Endodermal cell (in vitro differentiated cells): ENCODE results near the gene C3orf70. TPM values are rescaled to one million over a fixed set of nuclear protein-coding genes. Genes with fewer than 3 reads are reported as not detected.

Source experiments
- DNase-seq: peaks from one replicate; pipeline ENCODE4 v3.0.0-alpha.2; 2017
- H3K27ac ChIP-seq: 2 replicates; pipeline ENCODE4 v1.5.1; 2013; ENCODE audit warnings: mild to moderate bottlenecking, low read depth, low read length, moderate library complexity
- H3K27me3 ChIP-seq: 2 replicates; pipeline ENCODE4 v1.6.1; 2013; ENCODE audit warnings: mild to moderate bottlenecking, low read length, moderate library complexity; ENCODE audit not compliant: insufficient read depth, control insufficient read depth, poor library complexity, severe bottlenecking
- H3K36me3 ChIP-seq: 2 replicates; pipeline ENCODE4 v1.7.0; 2013; ENCODE audit warnings: mild to moderate bottlenecking, low read length, moderate library complexity; ENCODE audit not compliant: control insufficient read depth, insufficient read depth
- H3K4me1 ChIP-seq: one replicate; pipeline ENCODE4 v1.7.0; 2013; ENCODE audit warnings: low read length; ENCODE audit not compliant: control insufficient read depth, insufficient read depth
- H3K4me3 ChIP-seq: 2 replicates; pipeline ENCODE4 v1.5.1; 2013; ENCODE audit warnings: mild to moderate bottlenecking, low read length, moderate library complexity
- H3K9ac ChIP-seq: 2 replicates; pipeline ENCODE4 v1.6.1; 2013; ENCODE audit warnings: mild to moderate bottlenecking, low read length, moderate library complexity; ENCODE audit not compliant: poor library complexity, severe bottlenecking; ENCODE audit errors: extremely low read depth
- H3K9me3 ChIP-seq: 2 replicates; pipeline ENCODE4 v1.6.1; 2013; ENCODE audit warnings: mild to moderate bottlenecking, low read length, moderate library complexity; ENCODE audit not compliant: control insufficient read depth
- H3K27ac Mint-ChIP-seq: 2 replicates; pipeline ENCODE4 v1.8.0; 2020; ENCODE audit warnings: mixed read lengths
- H3K27me3 Mint-ChIP-seq: 2 replicates; pipeline ENCODE4 v1.8.0; 2021; ENCODE audit warnings: mild to moderate bottlenecking, mixed read lengths; ENCODE audit not compliant: insufficient read depth
- H3K36me3 Mint-ChIP-seq: 2 replicates; pipeline ENCODE4 v1.8.0; 2020; ENCODE audit warnings: low read depth, mixed read lengths
- H3K4me1 Mint-ChIP-seq: 2 replicates; pipeline ENCODE4 v1.8.0; 2020; ENCODE audit warnings: mixed read lengths
- H3K4me3 Mint-ChIP-seq: 2 replicates; pipeline ENCODE4 v1.8.0; 2020; ENCODE audit warnings: mild to moderate bottlenecking, moderate library complexity, mixed read lengths
- H3K9me3 Mint-ChIP-seq: 2 replicates; pipeline ENCODE4 v1.8.0; 2020; ENCODE audit warnings: mild to moderate bottlenecking, mixed read lengths
- WGBS, 2 experiments: methylation state at CpG; one replicate each; pipeline versions ENCODE4 v1.1.5 to v1.1.7; 2013; ENCODE audit warnings: missing lambda C conversion rate in 2 of 2, mixed read lengths in 1 of 2; ENCODE audit not compliant: insufficient coverage in 1 of 2, insufficient read length in 1 of 2; 5-methylcytosine and 5-hydroxymethylcytosine counted together
- total RNA-seq, 2 donors: library from RNA; stranded (reverse); fragmentation: NEBNext Ultra II Directional in 1 of 2; extraction: Animal tissue kit (Norgen Biotek cat#: 25700) in 1 of 2; gene quantifications; 2 replicates in 1 of 2; 3 replicates in 1 of 2; pipeline ENCODE4 v1.2.1, GENCODE V29; 2021
- TF ChIP-seq, protein P1 (sequence below): fragments of 200-600 bp; sonication (generic); conservative IDR thresholded peaks from 2 replicates; pipeline ENCODE4 v1.5.0; 2021; ENCODE audit warnings: antibody characterized with exemption, mild to moderate bottlenecking

The C3orf70 gene
- total RNA-seq, 2 donors from 2014 or later, result 0.88 to 5.0 TPM

GRCh38 chr3:185060655-185061054, 92.2 kb downstream of the C3orf70 start:
- no peak overlapping the region for H3K27ac ChIP-seq
- no peaks in the 10 kb centered on the region for H3K4me1 Mint-ChIP-seq
- H3K4me3 Mint-ChIP-seq, result no peak overlapping the region
- DNase-seq, result no peak
- no peaks in the 10 kb centered on the region for H3K27me3 Mint-ChIP-seq
- no peaks in the 10 kb centered on the region for H3K36me3 ChIP-seq
- peaks cover 11% of the 10 kb centered on the region for H3K36me3 Mint-ChIP-seq
- no peak overlapping the region for H3K9ac ChIP-seq
- no peak overlapping the region for H3K4me3 ChIP-seq
- TF ChIP-seq, protein P1, sequence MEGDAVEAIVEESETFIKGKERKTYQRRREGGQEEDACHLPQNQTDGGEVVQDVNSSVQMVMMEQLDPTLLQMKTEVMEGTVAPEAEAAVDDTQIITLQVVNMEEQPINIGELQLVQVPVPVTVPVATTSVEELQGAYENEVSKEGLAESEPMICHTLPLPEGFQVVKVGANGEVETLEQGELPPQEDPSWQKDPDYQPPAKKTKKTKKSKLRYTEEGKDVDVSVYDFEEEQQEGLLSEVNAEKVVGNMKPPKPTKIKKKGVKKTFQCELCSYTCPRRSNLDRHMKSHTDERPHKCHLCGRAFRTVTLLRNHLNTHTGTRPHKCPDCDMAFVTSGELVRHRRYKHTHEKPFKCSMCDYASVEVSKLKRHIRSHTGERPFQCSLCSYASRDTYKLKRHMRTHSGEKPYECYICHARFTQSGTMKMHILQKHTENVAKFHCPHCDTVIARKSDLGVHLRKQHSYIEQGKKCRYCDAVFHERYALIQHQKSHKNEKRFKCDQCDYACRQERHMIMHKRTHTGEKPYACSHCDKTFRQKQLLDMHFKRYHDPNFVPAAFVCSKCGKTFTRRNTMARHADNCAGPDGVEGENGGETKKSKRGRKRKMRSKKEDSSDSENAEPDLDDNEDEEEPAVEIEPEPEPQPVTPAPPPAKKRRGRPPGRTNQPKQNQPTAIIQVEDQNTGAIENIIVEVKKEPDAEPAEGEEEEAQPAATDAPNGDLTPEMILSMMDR, result no peak
- H3K9me3 Mint-ChIP-seq, result peaks cover 52% of the 10 kb centered on the region
- no peaks in the 10 kb centered on the region for H3K27me3 ChIP-seq
- H3K27ac Mint-ChIP-seq, result no peak overlapping the region
- no peaks in the 10 kb centered on the region for H3K4me1 ChIP-seq
- peaks cover 40% of the 10 kb centered on the region for H3K9me3 ChIP-seq
- WGBS, 2 experiments, result 83 to 87% methylated on average over 1 to 2 of the region's 2 CpGs

- Histone ChIP-seq H3K9me3 (peaks cover 43% of the 10 kb centered on the region), H3K27me3 (no peaks in the 10 kb centered on the region), H3K4me3 (no peak overlapping the region), H3K4me1 (no peaks in the 10 kb centered on the region), H3K36me3 (peaks cover 5% of the 10 kb centered on the region), H3K27ac (no peak overlapping the region), H3K9ac (no peak overlapping the region)
- peaks cover 54% of the 10 kb centered on the region for H3K9me3 Mint-ChIP-seq
- 90 to 92% methylated on average over 2 of the region's 2 CpGs for whole genome bisulfite sequencing, 2 experiments
- no peak overlapping the region for H3K27ac Mint-ChIP-seq
- no peak for DNase-seq
- TF ChIP-seq, protein P1, result no peak
- H3K4me1 Mint-ChIP-seq, result no peaks in the 10 kb centered on the region
- H3K36me3 Mint-ChIP-seq, result peaks cover 19% of the 10 kb centered on the region
- no peak overlapping the region for H3K4me3 Mint-ChIP-seq
- H3K27me3 Mint-ChIP-seq, result no peaks in the 10 kb centered on the region
These were observed 93.1 kb downstream of the C3orf70 start for GRCh38 chr3:185059766-185060165.

DNA sequence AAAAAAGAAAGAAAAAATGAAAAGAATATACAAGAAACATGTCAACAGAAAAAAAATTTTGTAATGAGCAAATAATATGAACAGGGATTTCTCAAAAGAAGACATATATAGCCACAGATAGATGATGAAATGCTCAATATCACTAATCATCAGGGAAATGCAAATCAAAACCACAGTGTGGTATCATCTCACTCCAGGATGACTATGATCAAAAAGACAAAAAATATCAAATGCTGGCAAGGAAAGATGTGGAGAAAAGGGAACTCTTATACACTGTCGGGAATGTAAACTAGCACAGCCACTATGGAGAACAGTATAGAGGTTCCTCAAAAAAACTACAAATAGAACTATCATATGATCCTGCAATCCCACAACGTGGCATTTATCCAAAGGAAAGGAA, 94.1 kb downstream of the C3orf70 start:
- Mint-ChIP-seq H3K36me3 (peaks cover 26% of the 10 kb centered on the region), H3K9me3 (peaks cover 54% of the 10 kb centered on the region), H3K4me3 (no peak overlapping the region), H3K27ac (no peak overlapping the region), H3K4me1 (no peaks in the 10 kb centered on the region), H3K27me3 (no peaks in the 10 kb centered on the region)
- Histone ChIP-seq H3K4me3 (no peak overlapping the region), H3K4me1 (no peaks in the 10 kb centered on the region), H3K9me3 (peaks cover 43% of the 10 kb centered on the region), H3K27me3 (no peaks in the 10 kb centered on the region), H3K27ac (no peak overlapping the region), H3K36me3 (peaks cover 15% of the 10 kb centered on the region), H3K9ac (no peak overlapping the region)
- no peak for DNase-seq
- WGBS, 2 experiments, result 84 to 85% methylated on average over 1 to 2 of the region's 2 CpGs
- TF ChIP-seq, protein P1, result no peak
